NCI-H345 treated with DMSO at 0.1 percent for 48 hours (cell line): ENCODE results near the gene PRDX5.
"Not testable (repeated sequence)": the region's sequence is repeated elsewhere in the genome, so short reads cannot be mapped to it uniquely, and the experiment has no call there.

Experiments used
- DNase-seq: peaks from one replicate; lab custom pipeline; 2025; ENCODE audit not compliant: unreplicated experiment; lab: John Stamatoyannopoulos, UW

Gene PRDX5

DNA sequence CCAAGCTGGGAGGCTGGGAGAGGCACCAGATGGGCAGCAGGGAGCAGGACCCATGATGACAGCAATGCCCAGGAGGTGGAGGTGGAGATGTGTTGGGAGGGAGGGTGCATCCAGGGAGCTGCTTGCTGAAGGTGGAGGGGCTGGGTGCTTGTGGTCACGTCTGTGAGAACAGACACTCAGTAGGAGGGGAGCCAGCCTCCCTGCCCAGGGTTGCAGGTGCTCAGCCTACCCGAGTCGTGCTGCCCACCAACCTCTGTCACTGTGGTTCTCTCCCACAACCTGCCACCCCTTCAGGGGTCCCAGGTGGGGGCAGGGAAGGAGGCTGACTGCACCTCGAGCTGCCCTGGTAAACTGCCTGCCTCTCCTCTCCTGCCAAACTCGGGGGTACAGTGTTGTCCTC lies 5.5 kb downstream of the PRDX5 start:
- no peak for DNase-seq

DNA sequence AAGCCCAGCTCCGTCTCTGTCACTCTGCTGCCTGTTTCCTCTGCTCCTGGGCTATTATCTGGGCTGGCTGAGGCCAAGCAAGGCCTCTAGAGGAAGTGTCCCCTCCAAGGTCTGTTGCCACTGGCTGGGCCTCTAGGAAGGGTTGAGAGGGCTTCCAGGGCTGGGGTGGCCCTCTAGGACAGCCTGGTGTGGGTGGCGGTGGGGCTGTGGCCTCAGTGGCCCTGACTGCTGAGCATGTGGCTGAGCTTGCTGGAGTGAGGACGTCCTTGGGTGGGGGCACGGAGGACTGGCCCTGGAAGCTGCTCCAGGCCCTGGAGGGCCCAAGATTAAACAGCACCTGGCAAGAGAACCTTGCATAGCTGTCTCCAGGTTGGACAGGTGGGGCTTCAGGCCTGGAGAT lies 6.1 kb downstream of the PRDX5 start:
- not testable (repeated sequence) for DNase-seq

DNA sequence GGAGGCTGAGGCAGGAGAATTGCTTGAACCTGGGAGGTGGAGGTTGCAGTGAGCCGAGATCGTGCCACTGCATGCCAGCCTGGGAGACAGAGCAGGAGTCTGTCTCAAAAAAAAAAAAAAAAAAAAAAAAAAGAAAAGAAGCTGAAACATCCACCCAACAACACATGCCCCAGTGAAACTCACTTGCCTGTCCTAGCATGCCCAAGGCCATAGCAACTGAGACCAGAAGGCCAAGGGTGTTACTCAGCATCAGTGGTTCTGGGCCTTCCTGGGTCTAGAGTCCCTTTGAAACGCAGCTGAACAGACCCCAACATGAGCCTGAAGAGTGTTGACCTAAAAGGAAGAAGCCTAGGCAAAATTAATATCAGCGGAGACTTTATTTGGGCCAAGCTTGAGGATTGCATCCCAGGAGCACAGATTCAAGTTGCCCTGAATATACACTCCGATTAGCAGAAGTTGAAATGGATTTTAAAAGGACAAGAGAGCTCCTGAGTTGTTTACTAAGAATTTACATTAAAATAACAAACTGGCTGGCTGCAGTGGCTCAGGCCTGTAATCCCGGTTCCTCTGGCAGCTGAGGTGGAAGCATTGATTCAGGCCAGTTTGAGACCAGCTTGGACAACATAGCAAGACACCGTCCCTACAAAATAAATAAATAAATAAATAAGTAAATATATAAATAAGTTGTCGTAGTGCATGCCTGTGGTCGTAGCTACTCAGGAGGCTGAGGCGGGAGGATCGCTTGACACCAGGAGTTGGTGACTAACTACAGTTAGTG lies 7.0 kb downstream of the PRDX5 start:
- no peak for DNase-seq

DNA sequence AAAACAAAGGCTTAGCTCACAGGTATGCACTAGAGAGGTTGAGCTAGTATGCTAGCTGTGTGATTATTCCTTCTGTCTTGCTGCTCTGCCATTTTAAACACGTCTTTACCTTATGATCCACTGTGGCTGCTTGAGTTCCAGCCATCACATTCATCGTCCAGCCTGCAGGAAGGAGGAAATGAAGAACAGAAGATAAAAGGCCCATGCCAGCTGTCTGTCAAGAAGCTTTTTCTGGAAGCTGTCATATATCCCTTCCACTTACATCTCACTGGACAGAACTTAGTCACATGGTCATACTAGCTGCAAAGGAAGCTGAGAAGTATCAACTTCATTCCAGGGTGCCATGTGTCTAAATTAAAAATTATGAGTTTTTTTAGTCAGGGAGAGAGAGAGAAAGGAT lies 9.5 kb downstream of the PRDX5 start:
- DNase-seq, result no peak

DNA sequence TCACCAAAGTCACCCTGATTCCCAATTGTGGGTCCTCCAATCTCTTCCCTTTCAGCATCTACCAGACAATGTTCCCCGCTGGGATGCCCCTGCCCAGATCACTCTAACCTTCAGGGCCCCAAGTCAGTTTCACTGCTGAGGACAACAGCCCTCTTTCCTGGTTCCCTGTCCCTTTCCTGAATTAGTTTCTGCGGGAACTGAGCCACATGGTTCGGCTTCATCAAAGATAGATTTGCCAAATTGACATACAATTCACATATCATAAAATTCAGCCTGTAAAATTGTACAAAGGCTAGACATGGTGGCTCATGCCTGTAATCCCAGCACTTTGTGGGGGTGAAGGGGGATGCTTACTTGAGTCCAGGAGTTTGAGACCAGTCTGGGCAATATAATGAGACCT lies 10.1 kb downstream of the PRDX5 start:
- no peak for DNase-seq

DNA sequence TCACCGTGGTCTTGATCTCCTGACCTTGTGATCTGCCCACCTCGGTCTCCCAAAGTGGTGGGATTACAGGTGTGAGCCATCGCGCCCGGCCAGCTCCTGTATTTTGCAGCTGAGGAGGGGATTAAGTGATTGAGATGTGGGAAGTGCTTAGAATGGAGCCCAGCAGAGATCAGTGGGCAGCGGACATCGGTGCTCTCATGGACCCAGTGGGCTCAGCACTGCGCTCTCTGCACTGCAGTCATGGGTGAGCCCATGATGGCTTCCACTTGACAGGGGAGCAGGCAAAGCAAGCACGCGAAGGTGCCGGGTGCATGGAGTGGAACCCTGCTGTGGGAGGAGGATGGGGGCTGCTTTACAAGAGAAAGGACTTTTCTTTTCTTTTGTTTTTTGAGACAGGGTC lies 13.0 kb downstream of the PRDX5 start:
- DNase-seq, result no peak

DNA sequence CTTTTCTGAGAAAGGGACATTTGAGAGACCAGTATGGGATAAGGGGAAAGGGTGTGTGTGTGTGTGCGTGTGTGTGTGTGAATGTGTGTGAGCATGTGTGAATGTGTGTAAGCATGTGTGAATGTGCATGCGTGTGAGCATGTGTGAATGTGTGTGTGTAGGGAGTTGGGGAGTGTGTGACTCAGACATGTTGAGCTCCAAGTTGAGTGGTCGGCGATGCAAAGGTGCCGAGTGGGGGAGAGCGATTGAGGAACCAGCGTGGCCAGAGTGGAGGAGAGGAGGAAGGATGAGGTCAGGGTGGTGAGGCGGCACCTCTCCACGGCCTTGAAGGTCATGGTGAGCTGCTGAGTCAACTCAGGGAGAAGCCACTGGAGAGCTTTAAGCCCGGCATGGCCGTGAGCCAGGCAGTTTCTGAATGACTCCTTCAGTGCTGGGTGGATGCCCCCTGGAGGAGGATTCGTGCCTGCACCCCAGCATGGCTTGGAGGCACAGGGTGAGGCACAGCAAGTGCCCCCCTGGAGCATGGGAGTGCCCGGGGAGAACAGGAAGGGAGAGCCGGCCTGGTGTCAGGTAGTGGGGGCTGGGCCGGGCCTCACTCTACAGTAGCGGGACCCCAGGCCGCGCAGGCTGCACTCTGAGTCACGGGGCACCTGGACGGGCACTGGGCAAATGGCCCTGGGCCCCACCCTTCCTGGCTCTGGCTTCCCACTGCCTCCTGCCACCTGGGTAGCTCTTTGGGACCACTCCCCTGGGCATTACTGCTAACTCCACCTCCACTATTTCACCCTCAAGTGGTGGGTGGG lies 13.8 kb downstream of the PRDX5 start:
- DNase-seq, result peak; percentile 15

DNA sequence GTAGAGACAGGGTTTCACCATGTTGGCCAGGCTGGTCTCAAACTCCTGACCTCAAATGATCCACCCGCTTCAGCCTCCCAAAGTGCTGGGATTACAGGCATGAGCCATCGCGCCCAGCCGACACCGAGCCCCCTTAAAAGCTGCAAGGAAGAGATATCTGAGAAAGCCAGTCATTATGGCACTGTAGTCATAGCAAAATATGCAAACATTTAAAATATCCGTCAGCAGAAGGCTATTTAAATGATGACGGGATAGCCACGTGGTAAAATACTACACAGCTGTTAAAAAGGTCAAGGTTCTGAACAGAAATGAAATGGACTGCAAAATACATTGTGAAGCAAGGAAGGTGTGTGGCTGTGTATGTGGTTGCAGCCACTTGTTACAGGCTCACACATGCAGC lies 15.6 kb downstream of the PRDX5 start:
- no peak for DNase-seq

DNA sequence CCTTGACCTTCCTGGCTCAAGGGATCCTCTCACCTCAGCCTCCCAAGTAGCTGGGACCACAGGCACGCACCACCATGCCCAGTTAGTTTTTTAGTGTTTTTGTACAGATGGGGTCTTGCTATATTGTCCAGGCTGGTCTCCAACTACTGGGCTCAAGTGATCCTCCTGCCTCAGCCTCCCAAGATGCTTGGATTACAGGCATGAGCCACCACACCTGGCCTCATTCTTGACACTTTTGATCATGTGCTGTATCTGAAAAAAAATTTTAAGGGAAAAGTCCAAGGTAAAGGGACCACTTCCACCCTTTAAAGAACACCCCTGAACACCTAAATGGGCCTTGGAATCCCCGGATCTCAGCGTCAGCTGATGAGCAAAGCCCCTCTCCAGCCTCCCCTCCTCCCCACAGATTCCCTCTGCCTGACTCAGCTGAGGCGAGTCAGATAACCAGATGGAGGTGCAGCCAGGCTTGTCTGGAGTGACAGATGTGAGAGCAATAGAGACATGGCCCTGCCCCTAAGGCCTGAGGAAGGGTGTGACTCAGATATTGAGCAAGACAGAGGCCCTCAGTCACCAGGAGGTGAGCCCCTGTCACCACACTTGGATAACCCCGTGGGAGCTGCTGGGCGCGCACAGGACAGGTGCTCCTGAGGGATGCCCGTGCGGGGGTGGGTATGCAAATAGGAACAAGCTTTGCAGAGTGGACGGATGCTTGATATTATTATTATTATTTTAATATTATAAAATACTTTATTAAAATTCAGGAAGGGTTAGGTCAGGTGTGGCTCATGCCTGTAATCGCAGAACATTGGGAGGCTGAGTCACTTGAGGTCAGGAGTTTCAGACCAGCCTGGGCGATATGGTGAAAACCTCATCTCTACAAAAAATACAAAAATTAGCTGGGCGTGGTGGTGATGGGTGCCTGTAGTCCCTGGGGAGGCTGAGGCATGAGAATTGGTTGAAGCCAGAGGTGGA lies 17.1 kb downstream of the PRDX5 start:
- DNase-seq, result peak; percentile 70

DNA sequence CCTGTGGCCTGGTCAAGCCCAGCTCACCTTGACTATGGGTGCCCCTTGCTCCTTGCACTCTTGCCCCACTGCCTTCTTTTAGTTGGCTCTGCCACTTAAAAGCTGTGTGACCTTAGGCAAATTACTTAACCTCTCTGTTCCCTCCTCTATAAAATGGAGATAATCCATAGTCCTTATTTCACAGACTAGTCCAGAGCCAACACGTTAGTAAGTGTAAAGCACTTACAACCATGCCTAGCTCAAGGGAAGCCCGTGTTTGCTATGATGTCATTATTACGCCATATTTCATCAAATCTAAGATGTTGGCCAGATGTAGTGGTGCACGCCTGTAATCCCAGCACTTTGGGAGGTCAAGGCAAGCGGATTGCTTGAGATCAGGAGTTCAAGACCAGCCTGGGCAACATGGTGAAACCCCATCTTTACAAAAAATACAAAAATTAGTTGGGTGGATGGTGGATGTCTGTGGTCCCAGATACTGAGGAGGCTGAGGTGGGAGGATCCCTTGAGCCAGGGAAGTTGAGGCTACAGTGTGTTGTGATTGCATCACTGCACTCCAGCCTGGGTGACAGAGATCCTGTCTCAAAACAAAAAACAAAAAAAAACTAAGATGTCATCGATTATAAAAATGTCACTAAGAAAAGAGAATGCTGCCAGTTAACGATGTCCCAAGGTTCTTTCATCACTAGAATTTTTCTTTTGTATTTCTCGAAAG lies 19.8 kb downstream of the PRDX5 start:
- no peak for DNase-seq

DNA sequence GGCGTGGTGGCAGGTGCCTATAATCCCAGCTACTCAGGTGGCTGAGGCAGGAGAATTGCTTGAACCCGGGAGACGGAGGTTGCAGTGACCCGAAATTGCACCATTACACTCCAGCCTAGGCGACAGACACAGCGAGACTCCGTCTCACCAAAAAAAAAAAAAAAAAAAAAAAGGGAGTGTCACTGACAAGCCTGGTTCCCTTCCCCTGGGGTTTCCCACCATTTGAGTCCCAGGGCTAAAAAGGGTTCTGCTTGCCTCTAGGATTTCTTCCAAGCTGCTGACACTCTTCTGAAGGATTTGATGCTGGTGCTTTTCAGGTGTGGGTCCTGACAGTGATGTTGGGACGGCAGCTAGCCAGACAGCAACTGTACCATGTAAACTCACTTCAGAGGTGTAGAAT lies 20.8 kb downstream of the PRDX5 start:
- no peak for DNase-seq

DNA sequence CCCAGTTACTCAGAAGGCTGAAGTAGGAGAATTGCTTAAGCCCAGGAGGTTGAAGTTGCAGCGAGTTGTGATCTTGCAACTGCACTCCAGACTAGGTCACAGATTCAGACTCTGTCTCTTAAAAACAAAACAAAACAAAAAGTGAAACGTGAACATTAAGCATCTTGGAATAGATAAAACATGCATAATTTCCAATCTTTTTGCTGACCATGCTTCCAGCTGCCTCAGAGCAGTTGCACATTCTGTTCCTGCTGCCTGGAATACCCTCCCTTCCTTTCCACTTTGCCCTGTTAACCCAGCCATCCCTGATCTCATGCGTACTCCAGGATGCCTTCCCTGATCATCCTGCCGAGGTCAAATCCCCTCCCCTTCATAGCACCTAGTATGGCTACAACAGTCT lies 21.4 kb downstream of the PRDX5 start:
- no peak for DNase-seq

DNA sequence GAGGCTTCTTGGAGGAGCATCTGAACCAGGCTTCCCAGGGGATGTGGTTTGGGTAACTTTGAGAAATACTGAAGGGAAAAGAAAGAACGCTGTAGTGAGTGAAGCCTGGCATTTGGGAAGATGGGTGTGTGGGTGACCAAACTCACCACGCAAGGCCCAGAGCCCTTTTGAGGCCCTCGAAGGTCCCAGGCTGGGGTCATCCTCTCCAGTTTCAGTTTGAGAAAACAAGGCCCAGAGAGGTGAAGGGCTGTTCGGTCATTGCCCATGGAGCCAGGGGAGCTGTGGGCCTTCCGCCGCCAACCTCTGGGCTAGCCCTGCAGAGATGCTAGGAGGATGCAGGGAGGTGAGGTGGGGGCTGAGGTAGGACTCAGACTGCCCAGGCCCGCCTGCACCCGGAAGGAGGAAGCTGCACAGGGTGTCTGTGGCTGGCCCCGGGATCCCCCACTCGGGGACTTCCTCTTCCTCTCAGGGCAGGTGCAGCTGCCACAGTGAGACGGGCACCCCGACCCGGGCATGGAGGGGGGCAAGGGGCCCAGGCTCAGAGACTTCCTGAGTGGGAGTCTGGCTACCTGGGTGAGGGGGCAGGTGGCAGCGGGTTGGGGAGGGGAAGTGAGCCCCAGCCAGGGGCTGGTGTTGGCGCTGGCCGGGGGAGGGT lies 22.0 kb downstream of the PRDX5 start, which contains the start of gene CCDC88B:
CCDC88B (plus strand) TSS at position 451 of the 655 bp plus-strand sequence; CDS start at position 514, 63 bp downstream.
- DNase-seq, result no peak

DNA sequence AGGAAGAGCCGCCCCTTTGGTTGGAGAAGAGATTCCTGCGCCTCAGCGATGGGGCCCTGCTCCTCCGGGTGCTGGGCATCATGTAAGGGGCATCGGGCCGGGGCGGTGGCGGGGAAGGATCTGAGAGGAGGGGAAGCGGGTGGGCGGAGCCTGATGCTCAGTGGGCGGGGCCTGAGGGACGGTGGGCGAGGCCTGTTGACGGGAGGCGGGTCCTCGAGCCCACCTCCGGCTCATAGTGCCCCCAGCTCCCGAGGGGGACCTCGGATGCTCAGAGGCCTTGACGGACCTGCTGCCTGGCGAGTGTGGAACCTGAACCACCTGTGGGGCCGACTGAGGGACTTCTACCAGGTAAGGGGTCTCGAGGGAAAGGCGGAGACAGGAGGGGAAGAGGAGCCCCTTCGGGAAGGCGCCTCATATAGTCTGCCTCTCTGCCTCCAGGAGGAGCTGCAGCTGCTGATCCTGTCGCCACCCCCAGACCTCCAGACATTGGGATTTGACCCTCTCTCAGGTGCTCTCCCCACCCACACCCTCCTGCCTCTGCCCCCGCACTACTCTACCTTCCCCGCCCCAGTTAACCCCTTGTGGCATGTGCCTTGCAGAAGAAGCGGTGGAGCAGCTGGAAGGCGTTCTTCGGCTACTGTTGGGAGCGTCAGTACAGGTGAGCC lies 22.9 kb downstream of the PRDX5 start:
- DNase-seq, result no peak

DNA sequence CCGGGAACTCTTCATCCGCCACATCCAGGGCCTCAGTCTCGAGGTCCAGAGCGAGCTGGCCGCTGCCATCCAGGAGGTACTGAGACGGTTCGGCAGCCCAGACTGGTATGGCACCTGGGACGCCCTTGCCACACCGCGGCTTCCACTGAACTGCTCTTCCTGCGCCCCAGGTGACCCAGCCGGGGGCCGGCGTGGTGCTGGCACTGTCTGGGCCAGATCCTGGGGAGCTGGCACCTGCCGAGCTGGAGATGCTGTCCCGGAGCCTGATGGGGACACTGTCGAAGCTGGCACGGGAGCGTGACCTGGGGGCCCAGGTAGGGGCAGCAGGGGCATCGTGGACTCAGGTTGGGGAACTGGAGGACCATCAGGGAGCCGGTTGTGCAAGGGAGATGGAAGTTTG lies 23.5 kb downstream of the PRDX5 start:
- no peak for DNase-seq

DNA sequence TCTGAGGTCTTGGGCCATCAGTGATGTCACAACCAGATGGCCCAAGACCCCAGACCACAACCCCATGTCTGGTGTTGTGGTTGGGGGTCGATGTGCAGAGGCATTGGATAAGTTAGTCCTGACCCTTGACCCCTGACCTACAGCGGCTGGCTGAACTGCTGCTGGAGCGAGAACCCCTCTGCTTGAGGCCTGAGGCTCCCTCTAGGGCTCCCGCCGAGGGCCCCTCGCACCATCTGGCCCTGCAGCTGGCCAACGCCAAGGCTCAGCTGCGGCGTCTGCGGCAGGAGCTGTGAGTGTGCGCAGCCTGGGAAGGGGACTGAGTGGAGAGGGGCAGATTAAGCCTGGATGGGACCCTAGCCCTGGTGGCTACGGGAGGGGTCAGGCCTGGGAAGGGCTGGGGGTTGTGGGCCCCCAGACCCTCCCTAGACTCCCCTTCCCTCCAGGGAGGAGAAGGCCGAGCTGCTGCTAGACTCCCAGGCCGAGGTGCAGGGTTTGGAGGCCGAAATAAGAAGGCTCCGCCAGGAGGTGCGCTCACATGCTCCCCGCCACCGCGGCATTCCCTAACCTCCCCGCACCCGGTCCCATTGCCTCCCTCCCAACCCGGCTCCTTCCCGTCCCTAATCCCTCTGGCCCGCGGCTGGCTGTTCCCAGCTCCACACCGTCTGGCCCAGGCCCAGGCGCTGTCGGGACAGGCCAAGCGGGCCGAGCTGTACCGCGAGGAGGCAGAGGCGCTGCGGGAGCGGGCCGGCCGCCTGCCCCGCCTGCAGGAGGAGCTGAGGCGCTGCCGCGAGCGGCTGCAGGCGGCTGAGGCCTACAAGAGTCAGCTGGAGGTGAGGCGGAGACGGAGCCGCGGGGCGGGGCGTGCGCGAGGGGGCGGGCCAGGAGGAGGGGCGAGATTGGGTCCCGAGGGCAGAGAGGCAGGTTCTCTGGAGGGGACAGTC lies 24.2 kb downstream of the PRDX5 start:
- DNase-seq, result peak; percentile 45

DNA sequence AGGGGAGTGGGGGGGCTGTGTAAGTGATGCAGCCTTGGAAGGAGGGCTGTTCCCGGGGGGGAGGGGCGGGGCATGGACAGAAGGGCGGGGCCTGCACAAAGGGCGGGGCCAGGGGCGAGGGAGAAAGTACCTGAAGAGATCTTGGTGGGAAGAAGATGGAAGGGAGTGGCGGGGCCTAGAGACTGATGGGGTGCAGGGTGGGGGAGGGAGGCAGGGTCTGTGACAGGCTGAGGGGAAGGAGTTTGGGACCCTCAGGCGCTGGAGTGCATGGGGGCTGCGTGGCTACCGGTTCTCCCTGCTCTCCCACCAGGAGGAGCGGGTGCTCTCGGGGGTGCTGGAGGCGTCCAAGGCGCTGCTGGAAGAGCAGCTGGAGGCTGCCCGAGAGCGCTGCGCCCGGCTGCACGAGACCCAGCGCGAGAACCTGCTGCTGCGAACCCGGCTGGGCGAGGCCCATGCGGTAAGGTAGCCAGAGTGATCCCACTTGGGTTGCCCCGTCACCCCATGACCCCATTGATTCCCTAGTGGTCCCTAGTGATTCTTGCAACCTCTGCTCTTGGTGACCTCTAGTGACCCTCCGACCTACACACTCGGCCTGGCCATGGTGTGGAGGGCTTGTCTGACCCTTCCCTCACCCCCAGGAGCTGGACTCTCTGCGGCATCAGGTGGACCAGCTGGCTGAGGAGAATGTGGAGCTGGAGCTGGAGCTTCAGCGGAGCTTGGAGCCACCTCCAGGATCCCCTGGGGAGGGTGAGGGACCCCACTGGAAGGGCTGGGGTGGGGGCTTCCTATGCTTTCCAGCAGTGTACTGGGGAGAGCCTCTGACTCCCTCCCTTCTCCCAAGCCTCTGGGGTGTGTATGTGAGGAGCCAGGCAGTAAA lies 25.2 kb downstream of the PRDX5 start:
- no peak for DNase-seq
